SU-DHL-6 (cell line): ENCODE results near the gene POPDC2.

ENCODE experiments used
- H2AFZ ChIP-seq: fragments of 200-600 bp; sonication (generic); 2 replicates; pipeline ENCODE4 v1.6.1; 2014; ENCODE audit warnings: low read depth, mild to moderate bottlenecking, moderate library complexity, mixed read lengths, antibody characterized with exemption, low read length; ENCODE audit not compliant: severe bottlenecking
- H3F3A ChIP-seq: fragments of 200-600 bp; shearing (Covaris generic); 2 replicates; pipeline ENCODE4 v1.6.0; 2016; ENCODE audit warnings: antibody characterized with exemption, mild to moderate bottlenecking; ENCODE audit not compliant: insufficient read depth
- H3K27ac ChIP-seq: fragments of 200-600 bp; sonication (generic); 2 replicates; pipeline ENCODE4 v1.5.1; 2016; ENCODE audit warnings: low read depth, mild to moderate bottlenecking, low read length, moderate library complexity, mixed read lengths
- H3K27me3 ChIP-seq: fragments of 200-600 bp; sonication (generic), shearing (Covaris generic); 2 replicates; pipeline ENCODE4 v1.6.0; 2014; ENCODE audit warnings: mild to moderate bottlenecking, low read length
- H3K36me3 ChIP-seq: fragments of 200-600 bp; sonication (generic); 2 replicates; pipeline ENCODE4 v1.6.1; 2014; ENCODE audit warnings: mild to moderate bottlenecking, low read length, mixed read lengths
- H3K4me2 ChIP-seq: fragments of 300-600, 200-600 bp; shearing (Covaris generic), sonication (generic); 2 replicates; pipeline ENCODE4 v1.6.0; 2014; ENCODE audit warnings: low read length, low read depth, mild to moderate bottlenecking; ENCODE audit not compliant: poor library complexity, severe bottlenecking
- H3K4me3 ChIP-seq: fragments of 200-600 bp; sonication (generic); 2 replicates; pipeline ENCODE4 v1.5.1; 2014; ENCODE audit warnings: antibody characterized with exemption, low read length, mild to moderate bottlenecking, mixed read lengths; ENCODE audit not compliant: insufficient read depth, poor library complexity, severe bottlenecking
- H3K79me2 ChIP-seq: fragments of 200-600 bp; sonication (generic); 2 replicates; pipeline ENCODE4 v1.6.1; 2014; ENCODE audit warnings: mild to moderate bottlenecking, low read length, moderate library complexity; ENCODE audit not compliant: insufficient read depth
- H3K9ac ChIP-seq: fragments of 200-600 bp; sonication (generic); 2 replicates; pipeline ENCODE4 v1.7.0; 2014; ENCODE audit warnings: mild to moderate bottlenecking, low read length
- H3K9me2 ChIP-seq: fragments of 200-600 bp; sonication (generic); replicated peaks from 2 replicates; pipeline ENCODE4 v1.6.1; 2014; ENCODE audit warnings: low read length; ENCODE audit not compliant: insufficient read depth
- H3K9me3 ChIP-seq: fragments of 200-600 bp; sonication (generic); 2 replicates; pipeline ENCODE4 v1.6.1; 2014; ENCODE audit warnings: low read length, mixed read lengths; ENCODE audit not compliant: insufficient read depth
- H4K20me1 ChIP-seq: fragments of 200-600 bp; sonication (generic); 2 replicates; pipeline ENCODE4 v1.6.1; 2014; ENCODE audit warnings: low read depth, mild to moderate bottlenecking, antibody characterized with exemption, low read length, moderate library complexity, mixed read lengths
- EZH2phosphoT487 ChIP-seq: fragments of 200-600 bp; sonication (generic), shearing (Covaris generic); conservative IDR thresholded peaks from 2 replicates; pipeline ENCODE4 v1.6.1; 2018; ENCODE audit warnings: mild to moderate bottlenecking, antibody characterized with exemption, low read length, moderate library complexity, mixed read lengths
- TF ChIP-seq, protein P1 (sequence below): fragments of 200-600 bp; sonication (generic); IDR thresholded peaks from one replicate; pipeline ENCODE4 v1.5.1; 2017; ENCODE audit warnings: antibody characterized with exemption, mild to moderate bottlenecking, low read length, moderate library complexity; ENCODE audit not compliant: insufficient read depth, poor library complexity, severe bottlenecking

POPDC2 gene

DNA sequence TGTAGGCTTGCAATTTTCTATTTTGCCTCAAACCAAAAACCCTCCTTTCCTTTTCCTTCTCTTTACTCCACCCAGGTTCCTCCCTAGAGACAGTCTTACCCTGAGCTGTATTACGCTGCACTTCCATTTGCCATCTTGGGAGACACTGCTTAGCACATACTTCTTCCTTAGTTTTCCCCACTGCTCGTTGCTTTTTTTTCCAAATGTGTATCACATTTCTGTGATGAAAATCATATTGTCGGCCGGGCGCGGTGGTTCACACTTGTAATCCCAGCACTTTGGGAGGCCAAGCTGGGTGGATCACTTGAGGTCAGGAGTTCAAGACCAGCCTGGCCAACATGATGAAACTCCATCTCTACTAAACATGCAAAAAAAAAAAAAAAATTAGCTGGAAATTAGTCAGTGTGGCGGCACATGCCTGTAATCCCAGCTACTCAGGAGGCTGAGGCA is 29.5 kb downstream of the POPDC2 start:
- no peaks in the 10 kb centered on the region for H3K9me3 ChIP-seq
- H3K36me3 ChIP-seq, result no peaks in the 10 kb centered on the region
- no peaks in the 10 kb centered on the region for H3K27me3 ChIP-seq
- H3K27ac ChIP-seq, result no peak overlapping the region
- no peak overlapping the region for H3K9ac ChIP-seq
- no peaks in the 10 kb centered on the region for H3K79me2 ChIP-seq
- H3K4me2 ChIP-seq, result no peak overlapping the region
- H2AFZ ChIP-seq, result no peak overlapping the region
- no peaks in the 10 kb centered on the region for H3K9me2 ChIP-seq
- H4K20me1 ChIP-seq, result no peaks in the 10 kb centered on the region
- H3F3A ChIP-seq, result no peaks in the 10 kb centered on the region
- TF ChIP-seq EZH2phosphoT487, result no peak
- TF ChIP-seq, protein P1, sequence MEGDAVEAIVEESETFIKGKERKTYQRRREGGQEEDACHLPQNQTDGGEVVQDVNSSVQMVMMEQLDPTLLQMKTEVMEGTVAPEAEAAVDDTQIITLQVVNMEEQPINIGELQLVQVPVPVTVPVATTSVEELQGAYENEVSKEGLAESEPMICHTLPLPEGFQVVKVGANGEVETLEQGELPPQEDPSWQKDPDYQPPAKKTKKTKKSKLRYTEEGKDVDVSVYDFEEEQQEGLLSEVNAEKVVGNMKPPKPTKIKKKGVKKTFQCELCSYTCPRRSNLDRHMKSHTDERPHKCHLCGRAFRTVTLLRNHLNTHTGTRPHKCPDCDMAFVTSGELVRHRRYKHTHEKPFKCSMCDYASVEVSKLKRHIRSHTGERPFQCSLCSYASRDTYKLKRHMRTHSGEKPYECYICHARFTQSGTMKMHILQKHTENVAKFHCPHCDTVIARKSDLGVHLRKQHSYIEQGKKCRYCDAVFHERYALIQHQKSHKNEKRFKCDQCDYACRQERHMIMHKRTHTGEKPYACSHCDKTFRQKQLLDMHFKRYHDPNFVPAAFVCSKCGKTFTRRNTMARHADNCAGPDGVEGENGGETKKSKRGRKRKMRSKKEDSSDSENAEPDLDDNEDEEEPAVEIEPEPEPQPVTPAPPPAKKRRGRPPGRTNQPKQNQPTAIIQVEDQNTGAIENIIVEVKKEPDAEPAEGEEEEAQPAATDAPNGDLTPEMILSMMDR, result no peak
- no peak overlapping the region for H3K4me3 ChIP-seq

GRCh38 chr3:119630128-119630879 is 30.1 kb downstream of the POPDC2 start:
- Histone ChIP-seq H3K79me2 (no peaks in the 10 kb centered on the region), H3K9me3 (no peaks in the 10 kb centered on the region), H3K9me2 (no peaks in the 10 kb centered on the region), H2AFZ (no peak overlapping the region), H3K27ac (no peak overlapping the region), H3K4me2 (no peak overlapping the region), H3F3A (no peaks in the 10 kb centered on the region), H3K27me3 (no peaks in the 10 kb centered on the region), H3K4me3 (no peak overlapping the region), H3K9ac (no peak overlapping the region), H3K36me3 (no peaks in the 10 kb centered on the region), H4K20me1 (no peaks in the 10 kb centered on the region)
- TF ChIP-seq EZH2phosphoT487, result no peak
- TF ChIP-seq, protein P1, result no peak

GRCh38 chr3:119628816-119629445 is 31.5 kb downstream of the POPDC2 start:
- no peak for TF ChIP-seq EZH2phosphoT487
- Histone ChIP-seq H3F3A (no peaks in the 10 kb centered on the region), H3K9me2 (no peaks in the 10 kb centered on the region), H3K36me3 (no peaks in the 10 kb centered on the region), H4K20me1 (no peaks in the 10 kb centered on the region), H3K27me3 (no peaks in the 10 kb centered on the region), H3K79me2 (no peaks in the 10 kb centered on the region), H3K27ac (no peak overlapping the region), H3K4me3 (no peak overlapping the region), H2AFZ (no peak overlapping the region), H3K9me3 (no peaks in the 10 kb centered on the region), H3K9ac (no peak overlapping the region), H3K4me2 (no peak overlapping the region)

GRCh38 chr3:119628390-119628789 is 32.0 kb downstream of the POPDC2 start:
- Histone ChIP-seq H3K9me2 (no peaks in the 10 kb centered on the region), H3K4me2 (no peak overlapping the region), H3K27ac (no peak overlapping the region), H2AFZ (no peak overlapping the region), H3K27me3 (no peaks in the 10 kb centered on the region), H3K9ac (no peak overlapping the region), H4K20me1 (no peaks in the 10 kb centered on the region), H3K4me3 (no peak overlapping the region), H3K36me3 (no peaks in the 10 kb centered on the region), H3F3A (no peaks in the 10 kb centered on the region), H3K79me2 (no peaks in the 10 kb centered on the region), H3K9me3 (no peaks in the 10 kb centered on the region)
- TF ChIP-seq, protein P1, result no peak
- TF ChIP-seq EZH2phosphoT487, result no peak
